NCI-H2107 treated with DMSO at 0.1 percent for 48 hours (cell line): ENCODE measurements around the gene CALHM5.

Experiments used
- DNase-seq: peaks from one replicate; lab custom pipeline; 2025; ENCODE audit not compliant: unreplicated experiment; lab: John Stamatoyannopoulos, UW

CALHM5 gene

GRCh38 chr6:116507324-116507723 lies 4.1 kb upstream of the CALHM5 start:
- no peak for DNase-seq

GRCh38 chr6:116508527-116508926 lies 2.9 kb upstream of the CALHM5 start:
- DNase-seq = no peak

GRCh38 chr6:116512111-116512559 lies 696 bp downstream of the CALHM5 start:
- DNase-seq = no peak

- DNase-seq = no peak
Observed at GRCh38 chr6:116512734-116513133, 1.3 kb downstream of the CALHM5 start.

- DNase-seq = no peak
Observed at GRCh38 chr6:116513224-116513875, 1.9 kb downstream of the CALHM5 start.

- DNase-seq = no peak
Observed at GRCh38 chr6:116514111-116514510, 2.7 kb downstream of the CALHM5 start.

- no peak for DNase-seq
Observed at GRCh38 chr6:116515141-116515540, 3.7 kb downstream of the CALHM5 start.

- no peak for DNase-seq
Observed at GRCh38 chr6:116518621-116519368, 7.4 kb downstream of the CALHM5 start.

GRCh38 chr6:116522896-116523295 lies 11.5 kb downstream of the CALHM5 start:
- no peak for DNase-seq

- no peak for DNase-seq
Observed at GRCh38 chr6:116524236-116524635, 12.8 kb downstream of the CALHM5 start.

- DNase-seq = no peak
Observed at GRCh38 chr6:116528133-116528532, 16.7 kb downstream of the CALHM5 start.

GRCh38 chr6:116528780-116529179 lies 17.3 kb downstream of the CALHM5 start:
- no peak for DNase-seq

- DNase-seq = no peak
Observed at GRCh38 chr6:116529466-116530290, 18.2 kb downstream of the CALHM5 start.

GRCh38 chr6:116530436-116530835 lies 19.0 kb downstream of the CALHM5 start:
- peak; percentile 87 for DNase-seq

- DNase-seq = peak; percentile 39
Observed at GRCh38 chr6:116531675-116532570, 20.5 kb downstream of the CALHM5 start.

GRCh38 chr6:116533233-116533957 lies 22.0 kb downstream of the CALHM5 start:
- DNase-seq = no peak

GRCh38 chr6:116535109-116535508 lies 23.7 kb downstream of the CALHM5 start:
- DNase-seq = no peak

- DNase-seq = peak; percentile 20
Observed at GRCh38 chr6:116536216-116536621, 24.8 kb downstream of the CALHM5 start.

GRCh38 chr6:116542426-116542825 lies 31.0 kb downstream of the CALHM5 start:
- DNase-seq = no peak

GRCh38 chr6:116543149-116543548 lies 31.7 kb downstream of the CALHM5 start:
- no peak for DNase-seq
